Measurements from ENCODE around the gene CYP2S1.
"Not testable (repeated sequence)": the region's sequence is repeated elsewhere in the genome, so short reads cannot be mapped to it uniquely, and the experiment has no call there.

Gene CYP2S1, protein sequence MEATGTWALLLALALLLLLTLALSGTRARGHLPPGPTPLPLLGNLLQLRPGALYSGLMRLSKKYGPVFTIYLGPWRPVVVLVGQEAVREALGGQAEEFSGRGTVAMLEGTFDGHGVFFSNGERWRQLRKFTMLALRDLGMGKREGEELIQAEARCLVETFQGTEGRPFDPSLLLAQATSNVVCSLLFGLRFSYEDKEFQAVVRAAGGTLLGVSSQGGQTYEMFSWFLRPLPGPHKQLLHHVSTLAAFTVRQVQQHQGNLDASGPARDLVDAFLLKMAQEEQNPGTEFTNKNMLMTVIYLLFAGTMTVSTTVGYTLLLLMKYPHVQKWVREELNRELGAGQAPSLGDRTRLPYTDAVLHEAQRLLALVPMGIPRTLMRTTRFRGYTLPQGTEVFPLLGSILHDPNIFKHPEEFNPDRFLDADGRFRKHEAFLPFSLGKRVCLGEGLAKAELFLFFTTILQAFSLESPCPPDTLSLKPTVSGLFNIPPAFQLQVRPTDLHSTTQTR
- 0 to 0.24 reads per million in 2 experiments for total RNA-seq

DNA sequence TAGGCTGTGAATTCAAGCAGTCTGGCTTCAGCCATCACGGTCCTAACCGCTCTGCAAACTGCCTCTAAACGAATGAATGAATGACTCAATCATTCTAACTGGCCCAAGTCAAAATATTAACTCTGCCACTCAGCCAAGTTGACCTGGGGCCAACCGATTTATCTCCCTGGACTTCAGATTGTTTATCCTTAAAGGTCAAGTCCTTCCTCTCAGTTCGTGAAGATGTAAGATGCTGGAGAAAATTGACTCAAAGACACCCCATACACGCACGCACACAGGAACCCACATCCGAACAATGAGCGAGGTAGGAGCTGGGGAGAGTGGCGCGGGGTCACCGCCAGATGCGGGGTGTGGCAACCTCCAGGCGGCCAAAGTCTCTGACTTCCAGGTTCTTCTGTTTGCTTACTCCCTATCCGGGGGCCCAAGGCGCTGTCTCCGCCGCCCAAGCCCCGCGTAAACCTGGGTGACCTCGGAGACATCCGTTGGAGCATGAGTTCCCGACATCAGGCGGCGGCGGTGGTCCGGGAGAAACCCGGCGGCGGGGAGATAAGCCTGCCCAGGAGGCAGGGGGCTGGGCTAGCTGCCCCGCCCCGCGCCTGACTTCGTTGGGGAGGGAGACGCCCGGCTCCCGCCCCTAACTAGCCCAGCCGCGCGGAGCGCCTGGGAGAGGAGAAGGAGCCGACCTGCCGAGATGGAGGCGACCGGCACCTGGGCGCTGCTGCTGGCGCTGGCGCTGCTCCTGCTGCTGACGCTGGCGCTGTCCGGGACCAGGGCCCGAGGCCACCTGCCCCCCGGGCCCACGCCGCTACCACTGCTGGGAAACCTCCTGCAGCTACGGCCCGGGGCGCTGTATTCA, at the start of gene CYP2S1:
Gene CYP2S1 (plus strand): TSS at position 646 of the 856 bp plus-strand sequence. CDS start 46 bp downstream, at position 692.
- no peak for DNase-seq (ENCODE audit: low read depth)

DNA sequence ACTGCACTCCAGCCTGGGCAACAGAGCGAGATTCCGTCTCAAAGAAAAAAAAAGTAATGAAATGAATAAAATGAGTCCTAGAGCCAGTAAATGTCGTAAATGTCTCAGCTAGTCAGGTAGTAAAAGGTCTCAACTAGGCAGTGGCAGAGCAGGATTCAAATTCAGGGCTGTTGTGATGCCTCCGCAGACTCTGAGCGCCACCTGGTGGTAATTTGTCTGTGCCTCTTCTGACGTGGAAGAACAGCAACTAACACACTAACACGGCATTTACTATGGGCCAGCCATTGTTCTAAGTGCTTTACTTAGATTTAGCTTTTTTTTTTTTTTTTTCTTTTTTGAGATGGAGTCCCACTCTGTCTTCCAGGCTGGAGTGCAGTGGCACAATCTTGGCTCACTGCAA, 48.6 kb upstream of the CYP2S1 start:
- DNase-seq (ENCODE audit: low read depth): peak; percentile 84

DNA sequence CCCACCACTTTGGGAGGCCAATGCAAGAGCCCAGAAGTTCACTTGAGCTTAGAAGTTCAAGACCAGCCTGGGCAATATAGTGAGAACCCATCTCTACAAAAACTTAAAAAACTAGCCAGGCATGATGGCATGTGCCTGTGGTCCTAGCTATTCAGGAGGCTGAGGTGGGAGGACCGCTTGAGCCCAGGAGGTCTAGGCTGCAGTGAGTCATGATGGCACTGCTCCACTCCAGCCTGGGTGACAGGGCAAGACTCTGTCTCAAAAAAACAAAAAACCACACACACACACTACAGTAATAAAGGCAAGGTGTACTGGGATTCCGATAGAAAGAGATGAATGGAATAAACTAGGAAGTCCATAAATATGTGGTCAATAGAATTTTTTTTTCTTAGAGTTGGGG, 43.2 kb upstream of the CYP2S1 start:
- no peak for DNase-seq (ENCODE audit: low read depth)

DNA sequence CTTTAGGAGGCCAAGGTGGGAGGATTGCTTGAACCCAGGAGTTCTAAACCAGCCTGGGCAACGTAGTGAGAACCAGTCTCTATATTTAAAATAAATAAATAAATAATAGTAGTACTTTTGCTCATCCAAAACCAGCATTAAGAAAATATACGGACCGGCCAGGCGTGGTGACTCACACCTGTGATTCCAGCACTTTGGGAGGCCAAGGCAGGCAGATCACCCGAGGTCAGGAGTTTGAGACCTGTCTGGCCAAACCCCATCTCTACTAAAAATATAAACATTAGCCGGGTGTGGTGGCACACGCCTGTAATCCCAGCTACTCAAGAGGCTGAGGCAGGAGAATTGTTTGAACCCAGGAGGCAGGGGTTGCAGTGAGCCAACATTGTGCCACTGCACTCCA, 42.0 kb upstream of the CYP2S1 start:
- DNase-seq (ENCODE audit: low read depth): not testable (repeated sequence)

DNA sequence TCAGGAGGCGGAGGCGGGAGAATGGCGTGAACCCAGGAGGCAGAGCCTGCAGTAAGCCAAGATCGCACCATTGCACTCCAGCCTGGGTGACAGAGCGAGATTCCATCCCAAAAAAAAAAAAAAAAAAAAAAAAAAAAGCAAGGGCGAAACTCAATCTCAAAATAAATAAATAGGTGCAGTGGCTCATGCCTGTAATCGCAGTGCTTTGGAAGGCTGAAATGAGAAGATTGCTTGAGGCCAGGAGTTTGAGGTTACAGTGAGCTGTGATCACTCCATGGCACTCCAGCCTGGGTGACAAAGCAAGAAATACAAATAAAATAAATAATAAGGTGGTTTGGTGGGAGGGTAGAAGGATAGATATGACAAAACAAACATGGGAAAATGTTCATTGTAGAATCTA, 39.0 kb upstream of the CYP2S1 start:
- DNase-seq (ENCODE audit: low read depth): no peak

DNA sequence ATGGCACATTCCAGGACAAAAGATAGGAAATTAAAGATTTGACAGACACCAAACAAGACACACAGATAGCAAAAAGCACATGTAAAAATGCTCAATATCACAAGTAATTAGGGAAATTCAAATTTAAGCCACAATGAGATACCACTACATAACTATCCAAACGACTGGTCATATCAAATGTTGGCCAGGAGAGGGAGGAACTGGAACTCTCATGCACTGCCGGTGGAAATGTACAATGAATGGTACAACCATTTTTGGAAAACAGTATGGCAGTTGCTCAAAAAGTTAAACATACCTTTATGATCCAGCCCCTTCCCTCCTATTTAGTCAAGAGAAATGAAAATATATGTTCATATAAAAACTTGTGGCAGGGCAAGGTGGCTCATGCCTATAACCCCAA, 36.8 kb upstream of the CYP2S1 start:
- no peak for DNase-seq (ENCODE audit: low read depth)

DNA sequence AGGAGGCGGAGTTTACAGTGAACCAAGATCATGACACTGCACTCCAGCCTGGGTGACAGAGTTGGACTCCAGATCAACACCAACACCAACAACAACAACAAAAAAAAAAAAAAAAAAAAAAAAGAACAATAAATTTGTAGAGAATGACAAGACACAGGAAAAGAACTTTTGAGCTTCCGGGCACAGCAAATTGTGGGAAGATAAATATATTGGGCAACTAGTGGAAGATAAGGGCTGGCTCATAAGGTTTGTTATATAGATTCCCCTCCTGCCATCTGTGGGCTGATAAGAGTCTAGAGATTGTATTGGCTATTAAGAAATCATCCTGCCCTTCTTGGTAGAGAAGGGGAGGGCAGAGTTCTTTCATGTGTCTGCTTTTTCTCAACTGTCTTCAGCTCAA, 33.1 kb upstream of the CYP2S1 start:
- no peak for DNase-seq (ENCODE audit: low read depth)

DNA sequence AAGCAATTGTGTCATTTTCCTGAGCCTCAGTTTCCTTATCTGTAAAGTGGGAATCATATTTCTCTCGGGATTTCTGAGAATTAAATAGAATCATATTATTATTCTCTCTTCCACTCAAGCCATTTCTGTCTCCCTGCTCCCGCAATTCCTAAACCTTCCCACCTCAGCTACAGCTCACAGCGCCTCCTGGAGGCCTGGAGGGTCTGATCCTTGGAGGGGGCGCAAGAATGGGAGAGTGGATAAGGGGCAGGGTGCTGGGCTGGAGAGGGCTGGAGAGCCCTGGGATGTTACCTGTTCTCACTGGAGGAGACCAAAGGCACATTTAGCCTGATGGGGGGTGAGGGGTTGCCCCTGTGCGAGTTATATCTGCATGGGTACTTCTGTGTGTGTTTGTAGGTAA, 31.1 kb upstream of the CYP2S1 start:
- no peak for DNase-seq (ENCODE audit: low read depth)

DNA sequence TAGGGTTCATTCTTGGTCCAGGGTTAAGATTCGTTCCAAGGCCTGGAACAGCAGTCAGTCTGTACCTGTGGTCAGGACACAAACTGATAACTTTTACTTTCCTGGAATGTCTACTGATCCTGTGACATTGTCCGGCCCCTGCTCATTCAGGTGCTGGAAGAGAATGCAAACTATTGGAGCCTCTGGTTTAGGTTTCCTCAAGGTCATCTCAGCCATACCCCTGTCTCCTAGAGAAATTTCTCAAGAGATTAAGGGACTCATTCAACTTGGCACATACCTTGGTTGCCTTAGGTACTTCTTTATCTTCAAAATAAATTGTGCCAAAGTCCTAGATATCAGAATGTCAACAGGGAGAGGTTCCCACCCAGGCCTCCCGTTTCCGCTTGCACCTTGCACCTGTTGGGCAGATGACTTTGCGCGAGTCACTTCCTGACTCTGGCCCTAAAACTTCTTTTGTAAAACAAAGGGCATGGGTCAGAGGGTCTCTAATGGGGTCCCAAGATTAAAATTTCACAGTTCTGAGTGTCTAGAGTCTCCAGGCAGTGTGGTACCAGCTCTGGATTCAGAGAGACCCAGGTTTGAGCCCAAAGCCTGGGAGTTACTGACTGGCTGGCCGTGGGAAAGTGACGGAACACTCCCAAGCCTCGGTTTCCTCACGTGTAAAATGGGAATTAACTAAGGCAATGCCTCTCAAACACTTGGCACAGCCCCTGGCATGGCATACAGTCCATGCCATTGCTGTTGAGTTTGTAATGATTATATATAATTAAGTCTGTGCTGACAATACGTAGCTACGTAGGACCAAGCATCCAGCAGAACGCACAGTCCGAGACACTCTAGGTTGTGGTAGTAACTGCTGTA, 25.8 kb upstream of the CYP2S1 start:
- DNase-seq (ENCODE audit: low read depth): no peak

DNA sequence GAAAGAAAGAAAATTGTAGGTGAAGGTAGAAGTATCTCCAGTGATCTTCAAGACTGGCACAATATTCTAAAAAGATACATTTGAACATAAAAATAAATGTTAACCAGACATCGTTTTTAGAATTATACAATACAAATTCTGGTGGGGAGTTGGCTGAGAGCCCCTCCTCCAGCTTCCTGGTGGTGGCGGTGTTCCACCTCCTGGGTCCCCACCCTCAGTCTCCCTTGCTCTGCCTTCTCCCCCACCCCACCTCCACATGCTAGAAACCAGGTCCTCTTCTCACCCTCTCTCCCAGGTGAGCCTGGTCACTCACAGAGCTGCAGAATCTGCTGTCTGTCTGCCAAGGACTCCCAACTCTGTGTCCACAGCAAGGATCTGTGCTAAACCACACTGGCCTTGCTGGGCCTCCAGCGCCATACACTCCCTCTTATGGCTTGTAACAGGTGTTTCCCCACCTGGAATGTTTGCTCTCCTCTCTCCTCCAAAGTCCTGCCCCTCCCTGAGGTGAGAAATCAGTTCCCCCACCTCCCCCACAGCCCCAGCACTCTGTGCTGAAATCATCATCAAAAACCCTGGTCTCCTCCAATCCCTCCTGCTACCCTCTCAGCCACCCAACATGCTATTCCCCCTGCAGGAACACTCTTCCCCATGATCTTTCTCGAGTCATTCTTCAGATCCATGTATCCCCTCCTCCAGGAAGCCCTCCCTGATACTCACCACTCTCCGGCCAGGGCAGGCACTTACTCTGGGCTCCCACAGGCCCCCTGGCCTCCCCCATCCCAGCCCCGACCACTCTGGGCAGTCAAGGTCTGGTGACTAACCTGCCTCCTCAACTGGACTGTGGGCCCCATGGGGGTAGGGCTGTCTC, 20.5 kb upstream of the CYP2S1 start:
- no peak for DNase-seq (ENCODE audit: low read depth)

DNA sequence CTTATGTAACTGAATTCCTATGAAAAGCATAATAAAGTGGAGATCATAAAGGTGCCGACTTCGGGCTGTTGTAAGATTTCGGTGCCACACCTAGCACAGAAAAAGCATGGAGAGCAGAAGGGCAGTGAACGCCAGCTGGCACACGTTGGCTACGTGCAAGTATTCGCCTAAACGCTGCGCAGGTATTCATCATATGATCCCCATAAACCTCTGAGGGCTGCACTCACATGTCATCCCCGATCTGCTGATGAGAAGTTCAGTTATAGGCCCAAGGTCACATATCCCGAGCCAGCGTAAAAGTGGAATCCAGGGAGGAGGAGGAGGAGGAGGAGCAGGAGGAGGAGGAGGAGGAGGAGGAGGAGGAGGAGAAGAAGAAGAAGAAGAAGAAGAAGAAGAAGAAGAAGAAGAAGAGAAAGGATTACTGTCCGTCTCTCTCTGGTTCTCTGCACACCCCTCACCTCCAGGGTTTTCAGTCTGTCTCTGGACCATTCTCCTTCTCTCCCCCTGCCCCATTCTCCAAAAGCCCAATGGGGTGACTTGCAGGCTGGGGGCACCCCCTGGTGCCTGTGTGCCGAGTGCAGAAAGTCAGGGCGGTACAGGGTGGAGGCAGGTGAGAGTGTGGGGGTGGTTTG, 18.6 kb upstream of the CYP2S1 start:
- DNase-seq (ENCODE audit: low read depth): no peak

DNA sequence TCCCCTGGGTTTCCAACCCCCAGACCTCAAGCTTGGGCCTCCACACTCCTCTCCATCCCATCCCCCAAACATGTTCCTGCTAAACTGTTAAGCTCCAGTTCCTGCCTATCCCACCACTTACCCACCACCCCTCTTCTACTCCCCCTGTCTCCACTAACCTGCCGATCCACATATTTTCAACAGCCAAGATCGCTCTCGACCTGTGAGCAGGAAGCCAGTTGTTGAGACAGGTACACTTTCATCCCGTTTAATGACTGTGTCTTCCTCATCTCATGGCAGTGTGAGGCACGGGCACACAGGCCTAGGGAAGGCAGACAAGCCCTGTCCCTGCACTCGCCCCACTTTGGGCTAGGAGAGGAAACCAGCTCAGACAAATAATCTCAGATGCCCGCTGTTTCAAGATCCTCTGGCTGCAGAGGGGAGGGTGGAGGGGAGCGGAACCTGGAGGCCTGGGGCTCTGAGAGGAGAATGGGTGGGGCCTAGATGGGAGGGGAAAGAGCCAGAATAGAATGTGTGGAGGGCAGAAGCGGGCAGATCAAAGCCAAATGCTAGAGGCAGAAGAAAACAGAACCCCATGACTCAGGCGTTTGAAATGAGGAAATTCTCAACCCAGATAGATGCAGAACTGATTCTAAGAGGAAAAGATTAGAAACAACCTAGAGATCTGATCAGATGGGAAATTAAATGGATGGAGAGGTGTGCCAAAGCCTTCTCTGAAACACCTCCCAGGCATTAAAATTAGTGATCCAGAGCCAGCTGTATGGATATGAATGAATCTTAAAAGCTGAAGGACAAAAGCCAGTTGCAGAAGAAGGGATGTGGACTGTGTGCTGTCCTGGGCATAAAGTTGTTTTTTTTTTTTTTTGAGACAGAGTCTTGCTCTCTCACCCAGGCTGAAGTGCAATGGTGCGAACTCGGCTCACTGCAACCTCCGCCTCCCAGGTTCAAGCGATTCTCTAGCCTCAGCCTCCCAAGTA, 16.9 kb upstream of the CYP2S1 start:
- peak; percentile 8 for DNase-seq (ENCODE audit: low read depth)

DNA sequence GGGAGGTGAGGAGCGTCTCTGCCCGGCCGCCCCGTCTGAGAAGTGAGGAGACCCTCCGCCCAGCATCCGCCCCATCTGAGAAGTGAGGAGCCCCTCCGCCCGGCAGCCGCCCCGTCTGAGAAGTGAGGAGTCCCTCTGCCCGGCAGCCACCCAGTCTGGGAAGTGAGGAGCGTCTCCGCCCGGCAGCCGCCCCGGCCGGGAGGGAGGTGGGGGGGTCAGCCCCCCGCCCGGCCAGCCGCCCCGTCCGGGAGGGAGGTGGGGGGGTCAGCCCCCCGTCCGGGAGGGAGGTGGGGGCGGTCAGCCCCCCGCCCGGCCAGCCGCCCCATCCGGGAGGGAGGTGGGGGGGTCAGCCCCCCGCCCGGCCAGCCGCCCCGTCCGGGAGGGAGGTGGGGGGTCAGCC, 12.8 kb upstream of the CYP2S1 start:
- DNase-seq (ENCODE audit: low read depth): not testable (repeated sequence)

DNA sequence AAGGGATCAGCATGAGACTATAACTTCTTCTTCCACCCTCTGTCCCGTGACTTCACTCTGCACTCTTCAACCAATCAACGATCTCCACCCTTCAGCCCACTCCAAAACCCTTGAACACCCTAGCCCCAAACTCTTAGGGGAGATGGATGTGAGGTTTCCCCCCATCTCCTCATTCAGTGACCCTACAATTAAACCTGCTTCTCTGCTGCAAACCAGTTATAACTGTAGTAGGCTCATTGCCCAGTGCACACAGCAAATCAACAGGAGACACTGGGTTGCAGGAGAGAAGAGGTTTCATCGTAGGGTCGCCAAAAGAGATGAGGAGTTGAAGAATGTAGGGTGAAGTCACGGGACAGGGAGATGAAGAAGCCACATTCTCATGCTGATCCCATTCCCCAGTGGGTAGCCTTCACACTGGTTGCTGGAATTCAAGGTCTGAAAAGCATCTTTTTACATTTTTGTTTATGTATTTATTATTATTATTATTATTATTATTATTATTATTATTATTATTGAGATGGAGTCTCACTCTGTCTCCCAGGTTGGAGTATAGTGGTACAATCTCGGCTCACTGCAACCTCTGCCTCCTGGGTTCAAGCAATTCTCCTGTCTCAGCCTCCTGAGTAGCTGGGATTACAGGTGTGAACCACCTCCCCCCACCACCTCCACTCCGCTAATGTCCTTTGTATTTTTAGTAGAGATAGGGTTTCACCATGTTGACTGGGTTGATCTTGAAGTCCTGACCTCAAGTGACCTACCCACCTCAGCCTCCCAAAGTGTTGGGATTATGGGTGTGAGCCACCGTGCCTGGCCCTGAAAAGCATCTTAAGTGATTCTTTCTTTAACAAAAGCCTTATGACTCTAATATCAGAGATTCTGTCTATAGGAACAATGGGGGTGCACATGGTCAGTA, 5.8 kb upstream of the CYP2S1 start:
- no peak for DNase-seq (ENCODE audit: low read depth)

DNA sequence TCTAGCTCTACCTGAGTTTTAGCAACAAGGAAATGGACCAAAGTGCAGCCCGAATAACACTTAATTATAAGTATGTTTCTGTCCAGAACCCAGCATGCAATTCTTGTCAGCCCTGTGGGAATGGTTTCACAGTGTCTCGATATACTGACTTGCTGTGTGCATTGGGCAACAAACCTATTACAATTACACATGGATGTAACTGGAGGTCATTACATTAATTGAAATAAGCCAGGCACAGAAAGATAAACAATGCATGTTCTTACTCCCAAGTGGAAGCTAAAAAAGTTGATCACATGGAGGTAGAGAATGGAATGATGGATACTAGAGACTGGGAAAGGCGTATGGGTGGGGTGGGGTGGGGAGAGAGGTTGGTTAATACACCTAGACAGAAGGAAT, 5.1 kb upstream of the CYP2S1 start:
- DNase-seq (ENCODE audit: low read depth): no peak

DNA sequence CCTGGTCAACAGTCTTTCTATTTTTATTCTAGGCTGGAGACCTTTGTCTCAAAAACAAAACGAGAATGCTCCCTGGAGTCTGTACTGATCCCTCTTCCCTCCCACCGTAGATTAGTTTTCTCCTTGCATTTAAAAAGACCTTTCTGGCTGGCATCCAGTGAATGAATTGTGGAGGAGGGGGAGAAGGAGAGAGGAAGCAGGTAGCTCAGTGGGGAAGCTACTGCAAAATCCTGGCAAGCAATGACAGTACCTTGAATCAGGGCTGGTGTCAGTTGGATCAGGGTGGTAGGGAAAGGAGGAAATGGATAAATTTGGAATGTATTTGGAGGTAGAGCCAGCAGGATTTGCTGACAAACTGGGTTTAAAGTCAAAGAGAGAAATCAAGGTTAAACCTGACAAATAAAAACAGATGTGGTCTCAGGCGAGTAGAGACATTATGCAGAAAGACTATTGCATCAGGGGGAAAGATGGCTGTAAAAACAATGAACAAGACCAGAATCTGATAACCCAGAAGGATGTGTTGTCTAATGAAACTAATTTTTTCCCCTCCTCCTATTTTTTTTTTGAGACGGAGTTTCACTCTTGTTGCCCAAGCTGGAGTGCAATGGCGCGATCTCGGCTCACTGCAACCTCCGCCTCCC, 3.5 kb upstream of the CYP2S1 start:
- no peak for DNase-seq (ENCODE audit: low read depth)

DNA sequence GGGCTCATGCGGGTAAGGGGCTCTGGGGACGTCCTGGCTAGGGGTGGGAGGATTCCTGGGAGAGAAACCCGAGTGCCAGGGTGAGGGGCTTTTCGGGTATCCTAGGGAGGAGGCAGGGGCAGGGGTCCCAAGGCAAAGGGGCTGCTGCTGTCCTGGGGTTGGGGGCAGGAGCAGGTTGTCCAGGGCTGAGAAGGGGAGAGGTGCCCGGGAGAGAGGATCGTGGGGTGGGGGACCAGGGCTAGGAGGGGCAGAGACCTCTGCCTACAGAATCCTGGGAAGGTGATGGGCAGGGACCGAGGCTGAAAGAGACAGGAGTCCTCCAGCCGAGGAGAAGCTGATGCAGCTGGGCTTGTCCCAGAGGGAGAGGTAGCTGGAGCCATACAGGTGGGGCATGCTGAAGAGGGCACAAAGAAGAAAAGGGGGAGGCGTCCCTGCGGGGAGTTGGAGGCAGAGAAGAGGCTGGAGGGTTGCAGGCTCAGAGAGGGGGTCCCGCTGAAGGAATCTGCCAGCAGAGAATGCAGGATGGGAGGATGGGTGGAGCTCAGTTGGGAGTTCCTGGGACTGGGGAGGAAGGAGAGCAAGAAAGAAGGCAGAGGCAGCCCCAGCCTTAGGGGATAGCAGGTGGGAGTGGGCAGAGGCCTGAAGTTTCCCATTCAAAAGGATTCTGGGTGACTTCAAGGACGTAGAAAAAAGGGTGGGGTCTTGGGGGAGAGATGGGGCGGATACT, 574 bp downstream of the CYP2S1 start:
- no peak for DNase-seq (ENCODE audit: low read depth)
